ENCODE measurements around the gene ZSWIM3. TPM values are rescaled to one million over a fixed set of nuclear protein-coding genes. Genes with fewer than 3 reads are reported as not detected.

The ZSWIM3 gene
- polyA plus RNA-seq, 1 donor from 2014 or later = 14.3 TPM

GRCh38 chr20:45921337-45922189, 64.1 kb downstream of the ZSWIM3 start:
- Histone ChIP-seq H3K9me3 (ENCODE audit: low read length) (no peaks in the 10 kb centered on the region), H3F3A (ENCODE audit: insufficient read depth, low read length, poor library complexity, severe bottlenecking) (no peaks in the 10 kb centered on the region), H3K27ac (ENCODE audit: low read length) (no peak overlapping the region), H3K27me3 (ENCODE audit: insufficient read depth, low read depth, low read length) (no peaks in the 10 kb centered on the region), H4K20me1 (ENCODE audit: insufficient read depth) (no peaks in the 10 kb centered on the region), H2AFZ (ENCODE audit: low read depth, low read length) (no peak overlapping the region), H3K9ac (ENCODE audit: low read length) (no peak overlapping the region), H3K4me3 (ENCODE audit: low read length) (no peak overlapping the region), H3K4me2 (ENCODE audit: low read length) (no peak overlapping the region), H3K9me2 (ENCODE audit: insufficient read depth, low read length) (no peaks in the 10 kb centered on the region), H3K36me3 (ENCODE audit: insufficient read depth, low read length) (no peaks in the 10 kb centered on the region), H3K79me2 (replicated peaks; ENCODE audit: insufficient read depth, low read length) (no peaks in the 10 kb centered on the region)
- TF ChIP-seq TAF1 (IDR thresholded peaks at IDR 0.05; ENCODE audit: low read depth) (no peak), EP300 (conservative IDR thresholded peaks at IDR 0.05; ENCODE audit: poor library complexity, severe bottlenecking) (no peak), RAD21 (conservative IDR thresholded peaks at IDR 0.05) (no peak), SMC3 (conservative IDR thresholded peaks at IDR 0.05; ENCODE audit: poor library complexity) (no peak), EZH2 (IDR thresholded peaks at IDR 0.05; ENCODE audit: borderline replicate concordance, insufficient read depth, low read length, poor library complexity, severe bottlenecking) (no peak), POLR2AphosphoS5 (IDR thresholded peaks at IDR 0.05) (no peak), MXI1 (conservative IDR thresholded peaks at IDR 0.05; ENCODE audit: poor library complexity, severe bottlenecking) (no peak), REST (IDR thresholded peaks at IDR 0.05; ENCODE audit: borderline replicate concordance) (no peak)
- TF ChIP-seq, protein P1, sequence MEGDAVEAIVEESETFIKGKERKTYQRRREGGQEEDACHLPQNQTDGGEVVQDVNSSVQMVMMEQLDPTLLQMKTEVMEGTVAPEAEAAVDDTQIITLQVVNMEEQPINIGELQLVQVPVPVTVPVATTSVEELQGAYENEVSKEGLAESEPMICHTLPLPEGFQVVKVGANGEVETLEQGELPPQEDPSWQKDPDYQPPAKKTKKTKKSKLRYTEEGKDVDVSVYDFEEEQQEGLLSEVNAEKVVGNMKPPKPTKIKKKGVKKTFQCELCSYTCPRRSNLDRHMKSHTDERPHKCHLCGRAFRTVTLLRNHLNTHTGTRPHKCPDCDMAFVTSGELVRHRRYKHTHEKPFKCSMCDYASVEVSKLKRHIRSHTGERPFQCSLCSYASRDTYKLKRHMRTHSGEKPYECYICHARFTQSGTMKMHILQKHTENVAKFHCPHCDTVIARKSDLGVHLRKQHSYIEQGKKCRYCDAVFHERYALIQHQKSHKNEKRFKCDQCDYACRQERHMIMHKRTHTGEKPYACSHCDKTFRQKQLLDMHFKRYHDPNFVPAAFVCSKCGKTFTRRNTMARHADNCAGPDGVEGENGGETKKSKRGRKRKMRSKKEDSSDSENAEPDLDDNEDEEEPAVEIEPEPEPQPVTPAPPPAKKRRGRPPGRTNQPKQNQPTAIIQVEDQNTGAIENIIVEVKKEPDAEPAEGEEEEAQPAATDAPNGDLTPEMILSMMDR (IDR thresholded peaks at IDR 0.05; ENCODE audit: poor library complexity, severe bottlenecking) = no peak

DNA sequence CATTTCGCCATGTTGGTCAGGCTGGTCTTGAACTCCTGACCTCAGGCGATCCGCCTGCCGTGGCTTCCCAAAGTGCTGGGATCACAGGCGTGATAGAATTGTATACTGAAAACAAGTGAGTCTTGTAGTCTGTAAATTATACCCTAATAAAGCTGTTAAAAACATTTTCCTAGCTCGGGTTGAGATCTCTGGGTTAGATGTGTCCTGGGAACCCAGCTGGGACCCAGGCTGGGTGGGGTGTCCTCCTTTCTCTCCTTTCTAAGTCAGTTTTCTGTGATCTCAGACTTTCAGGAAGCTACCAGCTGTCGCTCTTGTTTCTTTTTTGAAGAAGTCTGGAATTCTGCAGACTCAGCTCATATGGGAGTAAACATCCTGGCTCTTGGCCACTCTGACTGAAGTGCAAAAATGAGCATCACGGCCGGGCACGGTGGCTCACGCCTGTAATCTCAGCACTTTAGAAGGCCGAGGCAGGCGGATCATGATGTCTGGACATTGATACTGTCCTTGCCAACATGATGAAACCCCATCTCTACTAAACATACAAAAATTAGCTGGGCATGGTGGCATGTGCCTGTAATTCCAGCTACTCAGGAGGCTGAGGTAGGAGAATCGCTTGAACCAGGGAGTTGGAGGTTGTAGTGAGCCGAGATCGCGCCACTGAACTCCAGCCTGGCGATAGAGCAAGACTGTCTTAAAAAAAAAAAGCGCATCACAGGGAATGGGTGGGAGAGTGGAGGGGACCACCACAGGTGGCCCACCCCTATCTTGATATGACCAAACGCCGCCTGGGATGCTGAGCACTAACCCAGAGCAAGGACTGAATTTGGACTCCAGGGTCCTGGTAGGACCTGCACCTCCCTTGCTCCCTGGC, 67.2 kb downstream of the ZSWIM3 start:
- Histone ChIP-seq H3K9me2 (ENCODE audit: insufficient read depth, low read length) (no peaks in the 10 kb centered on the region), H3K79me2 (replicated peaks; ENCODE audit: insufficient read depth, low read length) (no peaks in the 10 kb centered on the region), H3K27me3 (ENCODE audit: insufficient read depth, low read depth, low read length) (no peaks in the 10 kb centered on the region), H3K4me2 (ENCODE audit: low read length) (no peak overlapping the region), H3F3A (ENCODE audit: insufficient read depth, low read length, poor library complexity, severe bottlenecking) (no peaks in the 10 kb centered on the region), H3K27ac (ENCODE audit: low read length) (no peak overlapping the region), H3K36me3 (ENCODE audit: insufficient read depth, low read length) (no peaks in the 10 kb centered on the region), H3K9ac (ENCODE audit: low read length) (no peak overlapping the region), H3K9me3 (ENCODE audit: low read length) (no peaks in the 10 kb centered on the region), H4K20me1 (ENCODE audit: insufficient read depth) (no peaks in the 10 kb centered on the region), H2AFZ (ENCODE audit: low read depth, low read length) (no peak overlapping the region), H3K4me3 (ENCODE audit: low read length) (no peak overlapping the region)
- no peak for TF ChIP-seq REST (IDR thresholded peaks at IDR 0.05; ENCODE audit: borderline replicate concordance)
- no peak for TF ChIP-seq MXI1 (conservative IDR thresholded peaks at IDR 0.05; ENCODE audit: poor library complexity, severe bottlenecking)
- TF ChIP-seq POLR2AphosphoS5 (IDR thresholded peaks at IDR 0.05) = no peak
- TF ChIP-seq EZH2 (IDR thresholded peaks at IDR 0.05; ENCODE audit: borderline replicate concordance, insufficient read depth, low read length, poor library complexity, severe bottlenecking) = no peak
- no peak for TF ChIP-seq SMC3 (conservative IDR thresholded peaks at IDR 0.05; ENCODE audit: poor library complexity)
- no peak for TF ChIP-seq EP300 (conservative IDR thresholded peaks at IDR 0.05; ENCODE audit: poor library complexity, severe bottlenecking)
- no peak for TF ChIP-seq TAF1 (IDR thresholded peaks at IDR 0.05; ENCODE audit: low read depth)
- TF ChIP-seq RAD21 (conservative IDR thresholded peaks at IDR 0.05) = no peak
- TF ChIP-seq, protein P1 (IDR thresholded peaks at IDR 0.05; ENCODE audit: poor library complexity, severe bottlenecking) = no peak

Measured in neural cell (in vitro differentiated cells).